ENCODE measurements around the gene HOXD12.

HOXD12 gene

GRCh38 chr2:176099728-176100546 is at the start of gene HOXD12:
Gene HOXD12 (plus strand): TSS chr2:176099795. CDS start chr2:176099802, 7 bp downstream.
- DNase-seq, result no peak

- no peak for DNase-seq
Measured at GRCh38 chr2:176056406-176056805, 43.2 kb upstream of the HOXD12 start.

GRCh38 chr2:176063958-176064357 is 35.6 kb upstream of the HOXD12 start:
- no peak for DNase-seq

GRCh38 chr2:176066645-176067588 is 32.7 kb upstream of the HOXD12 start:
- DNase-seq, result no peak

- DNase-seq, result no peak
Measured at GRCh38 chr2:176067589-176068418, 31.8 kb upstream of the HOXD12 start.

- no peak for DNase-seq
Measured at GRCh38 chr2:176068419-176068832, 31.2 kb upstream of the HOXD12 start.

GRCh38 chr2:176071330-176072291 is 28.0 kb upstream of the HOXD12 start:
- no peak for DNase-seq

- no peak for DNase-seq
Measured at GRCh38 chr2:176072292-176072669, 27.3 kb upstream of the HOXD12 start.

- no peak for DNase-seq
Measured at GRCh38 chr2:176072951-176073904, 26.4 kb upstream of the HOXD12 start.

GRCh38 chr2:176074919-176075425 is 24.6 kb upstream of the HOXD12 start:
- DNase-seq, result no peak

- DNase-seq, result no peak
Measured at GRCh38 chr2:176075481-176075880, 24.1 kb upstream of the HOXD12 start.

- no peak for DNase-seq
Measured at GRCh38 chr2:176076063-176076462, 23.5 kb upstream of the HOXD12 start.

GRCh38 chr2:176076796-176077195 is 22.8 kb upstream of the HOXD12 start:
- DNase-seq, result no peak

GRCh38 chr2:176078541-176079284 is 20.9 kb upstream of the HOXD12 start:
- DNase-seq, result no peak

- DNase-seq, result no peak
Measured at GRCh38 chr2:176079285-176079830, 20.2 kb upstream of the HOXD12 start.

GRCh38 chr2:176079831-176080539 is 19.6 kb upstream of the HOXD12 start:
- DNase-seq, result peak; percentile 17

GRCh38 chr2:176080540-176081375 is 18.8 kb upstream of the HOXD12 start:
- DNase-seq, result no peak

Measured in stimulated activated CD4-positive, alpha-beta T cell treated with anti-CD3 and anti-CD28 coated beads, Interleukin-1b, Interleukin-23, amount 100 ng/mL, for 48 hours (primary cell).